Middle frontal gyrus (tissue), 1 donor: Measurements from ENCODE around the gene TSPAN33.
"Not testable (repeated sequence)": the region's sequence is repeated elsewhere in the genome, so short reads cannot be mapped to it uniquely, and the experiment has no call there.

Source experiments
- DNase-seq: peaks from one replicate; pipeline ENCODE4 v3.0.0-alpha.2; 2015; ENCODE audit warnings: low spot score; ENCODE audit errors: extremely low spot score

Gene TSPAN33, protein sequence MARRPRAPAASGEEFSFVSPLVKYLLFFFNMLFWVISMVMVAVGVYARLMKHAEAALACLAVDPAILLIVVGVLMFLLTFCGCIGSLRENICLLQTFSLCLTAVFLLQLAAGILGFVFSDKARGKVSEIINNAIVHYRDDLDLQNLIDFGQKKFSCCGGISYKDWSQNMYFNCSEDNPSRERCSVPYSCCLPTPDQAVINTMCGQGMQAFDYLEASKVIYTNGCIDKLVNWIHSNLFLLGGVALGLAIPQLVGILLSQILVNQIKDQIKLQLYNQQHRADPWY

DNA sequence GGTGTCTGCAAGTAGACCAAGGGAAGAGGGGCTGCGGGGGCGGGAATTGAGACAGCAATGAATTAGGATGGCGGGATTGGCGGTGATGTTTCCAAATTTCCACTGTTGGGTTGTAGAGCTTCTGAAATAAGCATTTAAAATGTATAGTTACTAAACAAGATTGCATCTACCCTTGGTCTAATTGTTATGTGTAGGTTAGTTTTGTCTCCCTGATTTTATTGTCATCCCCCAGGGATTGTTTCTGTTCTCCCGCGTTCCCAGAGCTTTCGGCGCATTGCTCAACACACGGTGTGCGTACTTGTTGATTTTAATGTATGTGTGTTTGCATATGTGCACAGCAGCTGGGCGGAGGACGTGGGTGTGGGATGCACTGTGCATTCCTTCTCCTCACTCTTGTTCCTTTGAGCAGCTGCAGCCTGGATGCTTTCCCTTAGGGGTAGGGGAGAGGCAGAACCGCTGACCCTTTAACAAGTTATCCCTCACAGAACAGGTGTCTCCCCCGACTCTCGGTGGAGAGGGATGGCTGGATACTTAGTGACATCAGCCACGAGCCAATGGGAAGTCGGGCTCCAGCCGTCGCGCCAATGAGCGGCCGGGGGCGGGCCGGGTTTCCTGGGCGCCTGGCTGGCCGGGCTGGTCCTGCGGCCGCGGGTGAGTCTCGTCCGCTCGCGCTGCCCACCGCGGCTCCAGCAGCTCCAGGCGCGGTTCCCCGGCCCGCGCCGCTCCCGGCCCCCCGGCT, at the start of gene TSPAN33:
Gene TSPAN33, plus strand, starts transcription at position 613 of the 739 bp plus-strand sequence. CDS start 274 bp downstream, outside the sequence.
- peak; percentile 76 for DNase-seq

DNA sequence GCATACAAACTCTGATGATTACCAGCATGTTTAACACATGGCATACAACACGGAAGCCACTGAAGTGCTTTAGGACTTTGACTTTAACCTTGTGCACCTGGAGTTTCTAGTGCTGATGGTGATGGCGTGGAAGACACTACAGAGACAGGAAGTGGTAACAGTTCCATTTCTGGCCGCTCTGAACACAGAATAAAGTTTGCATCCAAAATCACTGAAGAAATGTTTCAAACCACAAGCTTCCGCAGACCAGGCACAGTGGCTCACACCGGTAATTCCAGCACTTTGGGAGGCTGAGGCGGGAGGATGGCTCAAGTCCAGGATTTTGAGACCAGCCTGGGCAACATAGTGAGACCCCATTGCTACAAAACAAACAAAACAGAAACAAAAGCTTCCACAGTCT, 49.2 kb upstream of the TSPAN33 start:
- DNase-seq: no peak

DNA sequence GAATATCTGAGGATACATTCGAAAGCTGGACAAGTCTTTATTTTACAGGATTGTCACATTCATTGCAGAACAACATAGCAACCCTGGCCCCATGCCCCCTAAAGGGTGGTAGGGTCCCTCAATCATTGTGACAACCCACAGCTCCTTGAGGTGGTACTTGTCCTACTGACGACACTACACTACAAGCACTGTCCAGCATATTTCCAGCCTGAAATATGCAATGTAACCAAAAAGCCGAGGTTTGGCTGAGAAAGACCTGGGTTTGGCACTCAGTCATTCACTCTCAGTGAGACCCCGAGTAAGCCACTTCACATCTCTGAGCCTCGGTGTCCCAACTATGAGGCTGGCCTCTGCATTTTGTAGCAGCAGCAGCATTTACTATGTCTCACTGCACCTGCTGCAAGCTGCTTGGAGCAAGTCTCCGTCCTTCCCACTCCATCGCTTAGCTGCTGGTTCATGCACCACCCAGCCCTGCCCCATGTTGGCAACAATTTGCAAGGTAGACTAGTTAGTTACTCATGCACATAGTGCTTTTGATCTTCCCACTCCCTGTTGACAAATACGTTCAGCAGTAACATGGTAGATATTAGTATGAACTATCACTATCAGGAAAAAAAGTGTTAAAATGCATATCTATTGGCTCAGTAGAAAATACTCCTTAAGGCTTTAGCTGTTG, 46.0 kb upstream of the TSPAN33 start:
- no peak for DNase-seq

DNA sequence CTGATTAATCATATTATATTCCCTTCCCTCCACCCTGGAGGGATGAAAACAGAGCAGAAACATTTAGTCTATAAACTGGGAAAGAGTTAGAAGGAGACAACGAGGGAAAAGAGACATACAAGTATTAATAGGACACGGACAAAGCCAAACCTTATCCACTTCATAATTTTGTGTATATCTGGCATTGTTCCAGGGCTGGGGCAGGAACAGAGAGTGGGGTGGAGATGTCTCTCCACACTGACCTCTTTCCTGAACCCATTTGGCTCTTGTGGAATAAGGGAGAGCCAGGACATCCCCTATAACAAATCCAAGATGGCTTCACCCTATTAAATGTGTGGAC, 43.7 kb upstream of the TSPAN33 start:
- DNase-seq: no peak

DNA sequence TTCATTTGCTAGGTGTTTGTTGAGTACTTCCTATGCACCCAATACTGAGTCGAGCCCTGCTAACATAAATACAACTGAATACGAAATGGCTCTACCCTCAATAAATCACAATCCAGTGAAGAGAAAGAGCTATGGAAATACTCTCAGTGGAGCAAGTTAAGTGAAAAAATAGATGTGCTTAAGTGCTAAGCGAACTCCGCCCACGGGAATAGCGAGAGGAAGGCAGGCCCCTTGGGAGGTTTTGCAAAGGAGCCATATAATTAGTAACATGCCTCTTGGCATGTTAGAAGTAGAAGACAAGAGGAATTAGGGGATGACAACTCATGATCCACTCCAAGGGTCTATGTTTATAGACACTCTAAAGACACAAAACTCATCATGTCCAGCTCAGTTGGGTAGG, 42.8 kb upstream of the TSPAN33 start:
- DNase-seq: no peak

DNA sequence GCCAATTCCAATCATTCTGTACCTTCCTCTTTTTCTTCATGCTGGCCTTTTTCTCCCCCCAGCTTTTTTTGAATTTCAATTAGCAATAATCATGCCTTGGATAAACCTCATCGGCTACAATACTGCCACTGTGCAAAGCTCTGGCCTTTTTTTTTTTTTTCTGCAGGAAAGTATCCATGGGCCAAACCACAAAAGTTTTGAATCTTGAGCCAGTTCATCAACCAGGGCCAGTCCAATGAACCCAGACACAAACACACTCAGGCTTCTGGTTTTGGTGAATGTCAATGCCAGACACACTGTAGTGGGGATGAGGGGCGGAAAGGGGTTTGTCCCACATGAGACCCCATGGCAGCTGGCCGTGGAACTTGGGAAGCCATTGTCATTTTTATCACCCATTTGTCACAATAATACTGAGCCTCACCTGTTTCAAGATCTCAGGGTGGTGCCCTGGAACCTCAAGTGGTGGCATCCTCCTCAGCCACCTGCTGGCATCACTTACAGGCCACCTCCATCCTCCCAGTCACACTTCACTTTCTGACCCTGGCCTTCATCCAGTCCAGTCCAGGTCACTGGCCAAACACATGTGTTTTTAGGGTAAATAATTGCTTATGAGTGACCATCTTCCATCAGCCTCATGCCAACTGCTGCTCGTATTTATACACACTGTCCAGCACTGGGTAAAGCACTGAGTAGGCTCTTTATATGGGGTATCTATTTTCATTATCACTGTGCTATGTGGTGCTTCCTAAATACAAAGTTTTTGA, 40.8 kb upstream of the TSPAN33 start:
- DNase-seq: no peak

DNA sequence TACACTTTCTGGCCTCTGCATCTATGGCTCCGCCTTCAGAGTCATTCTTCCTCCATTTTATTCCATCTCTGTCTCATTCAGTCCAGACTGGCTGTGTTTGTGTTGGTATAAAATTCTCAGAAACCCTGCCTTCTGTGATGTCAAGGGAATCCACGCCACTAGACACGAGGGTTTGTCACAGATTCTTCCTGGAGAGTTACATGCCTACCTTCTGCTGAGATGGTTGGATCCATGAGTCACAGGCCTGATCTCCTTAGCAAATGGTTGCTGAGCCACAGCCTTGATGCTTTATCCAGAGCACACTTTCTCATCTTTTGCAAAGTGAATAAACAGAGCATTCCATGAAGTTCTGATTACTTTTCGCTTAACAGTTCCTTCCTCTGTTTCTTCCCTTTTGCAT, 35.9 kb upstream of the TSPAN33 start:
- DNase-seq: no peak

DNA sequence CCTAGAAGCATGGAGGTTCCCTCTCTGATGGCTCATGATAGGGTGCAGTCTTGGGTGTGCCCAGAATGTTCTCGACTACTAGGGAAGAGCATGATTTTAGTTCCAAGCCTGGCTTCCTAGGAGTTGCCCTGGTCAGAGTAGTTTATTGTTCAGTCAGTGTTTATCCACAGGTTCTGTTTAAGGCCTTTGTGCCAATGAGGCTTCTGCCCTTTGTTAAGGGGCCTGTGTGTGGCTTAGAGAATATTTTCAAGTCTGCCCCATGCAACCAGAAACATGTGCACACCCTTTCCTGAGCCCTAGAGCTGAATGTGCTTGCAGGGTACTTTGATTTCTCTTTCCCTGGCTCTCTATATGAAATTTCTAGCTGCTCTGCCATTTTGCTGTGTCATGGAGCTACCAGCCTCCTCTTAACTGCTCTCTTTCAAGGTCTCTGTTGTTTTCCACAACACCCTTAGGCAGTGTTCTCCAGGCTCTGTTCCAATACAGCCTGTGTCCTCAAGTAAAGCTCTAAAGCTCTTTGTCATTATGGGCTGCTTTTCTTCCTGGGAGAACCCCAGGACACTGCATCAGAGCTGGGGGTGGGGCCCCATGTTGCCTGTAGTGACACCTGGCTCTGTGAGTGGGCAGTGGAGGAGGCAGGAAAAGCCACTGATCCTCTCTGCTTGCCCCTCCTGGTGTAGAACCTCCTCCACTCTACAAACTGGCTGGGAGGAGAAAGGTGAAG, 34.1 kb upstream of the TSPAN33 start:
- DNase-seq: no peak

DNA sequence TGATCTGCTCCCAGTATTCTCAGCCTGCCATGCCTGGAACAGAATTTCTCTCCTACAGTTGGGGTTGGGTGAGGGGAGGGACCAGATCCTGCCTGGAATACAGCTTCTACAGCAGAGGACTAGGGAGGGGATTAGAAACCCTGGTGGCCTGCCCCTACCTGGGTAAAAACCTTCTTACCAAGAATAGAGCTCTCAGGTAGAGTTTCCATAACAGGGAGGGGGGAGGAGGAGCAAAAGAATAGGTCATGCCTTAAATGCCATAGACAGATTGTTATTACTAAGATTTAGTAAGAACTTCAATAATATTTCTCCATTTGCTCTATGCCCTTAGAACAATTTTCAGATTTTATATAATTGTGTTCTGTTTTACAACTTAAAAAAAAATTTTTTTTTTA, 33.5 kb upstream of the TSPAN33 start:
- DNase-seq: no peak

DNA sequence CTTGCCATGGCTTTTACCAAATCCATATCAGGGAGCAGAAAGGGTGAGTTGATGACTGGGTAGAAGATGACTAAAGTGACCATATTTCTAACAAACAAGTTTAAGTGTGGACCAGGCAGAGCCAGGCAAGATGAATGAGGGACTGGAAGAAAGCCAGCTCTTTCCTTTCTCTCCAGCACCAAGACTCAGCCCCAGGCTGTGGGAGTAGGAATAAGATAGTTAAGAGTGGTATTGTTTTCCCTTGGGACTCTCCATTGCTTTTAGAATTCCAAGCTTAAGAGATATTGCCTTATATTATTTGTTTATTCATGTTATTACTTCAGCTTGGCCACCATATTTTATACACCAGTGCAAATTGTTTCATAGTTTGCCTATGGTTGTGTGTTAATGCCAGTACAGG, 28.8 kb upstream of the TSPAN33 start:
- DNase-seq: no peak

DNA sequence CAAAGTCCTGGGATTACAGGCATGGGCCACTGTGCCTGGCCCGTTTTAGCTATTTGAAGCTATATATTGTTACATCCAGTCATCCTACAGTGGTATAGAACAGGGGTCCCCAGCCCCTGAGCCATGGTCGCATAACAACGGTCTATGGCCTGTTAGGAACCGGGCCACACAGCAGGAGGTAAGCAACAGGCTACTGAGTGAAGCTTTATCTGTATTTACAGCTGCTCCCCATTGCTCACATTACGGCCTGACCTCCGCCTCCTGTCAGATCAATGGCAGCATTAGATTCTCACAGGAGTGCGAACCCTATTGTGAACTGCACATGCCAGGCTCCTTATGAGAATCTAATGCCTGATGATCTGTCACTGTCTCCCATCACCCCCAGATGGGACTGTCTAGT, 26.3 kb upstream of the TSPAN33 start:
- no peak for DNase-seq

DNA sequence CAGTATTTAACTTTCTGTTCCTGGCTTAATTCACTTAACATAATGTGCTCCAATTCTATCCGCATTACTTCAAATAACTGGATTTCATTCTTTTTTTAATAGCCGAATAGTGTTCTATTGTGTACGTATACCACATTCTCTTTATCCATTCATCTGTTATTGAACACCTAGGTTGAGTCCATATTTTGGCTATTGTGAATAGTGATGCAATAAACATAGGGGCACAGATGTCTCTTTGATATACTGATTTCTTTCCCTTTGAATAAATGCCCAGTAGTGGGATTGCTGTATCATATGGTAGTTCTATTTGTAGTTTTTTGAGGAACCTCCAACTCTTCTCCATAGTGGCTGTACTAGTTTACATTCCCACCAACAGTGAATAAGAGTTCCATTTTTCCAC, 25.5 kb upstream of the TSPAN33 start:
- no peak for DNase-seq

DNA sequence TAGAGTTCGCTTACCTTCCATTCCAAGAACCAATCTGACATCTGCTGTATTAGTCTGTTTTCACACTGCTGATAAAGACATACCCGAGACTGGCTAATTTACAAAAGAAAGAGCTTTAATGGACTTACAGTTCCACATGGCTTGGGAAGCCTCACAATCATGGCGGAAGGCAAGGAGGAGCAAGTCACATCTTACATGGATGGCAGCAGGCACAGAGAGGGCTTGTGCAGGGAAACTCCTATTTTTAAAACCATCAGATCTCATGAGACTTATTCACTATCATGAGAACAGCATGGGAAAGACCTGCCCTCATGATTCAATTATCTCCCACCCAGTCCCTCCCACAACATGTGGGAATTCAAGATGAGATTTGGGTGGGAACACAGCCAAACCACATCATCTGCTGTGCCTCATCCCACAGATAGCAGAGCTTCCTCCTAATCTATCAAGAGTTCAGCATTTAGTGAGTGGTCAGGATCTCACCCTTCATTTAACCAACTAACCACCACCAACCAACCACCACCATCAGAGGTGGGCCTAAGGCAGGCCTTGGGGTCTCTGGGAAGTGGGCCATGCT, 22.9 kb upstream of the TSPAN33 start:
- not testable (repeated sequence) for DNase-seq

DNA sequence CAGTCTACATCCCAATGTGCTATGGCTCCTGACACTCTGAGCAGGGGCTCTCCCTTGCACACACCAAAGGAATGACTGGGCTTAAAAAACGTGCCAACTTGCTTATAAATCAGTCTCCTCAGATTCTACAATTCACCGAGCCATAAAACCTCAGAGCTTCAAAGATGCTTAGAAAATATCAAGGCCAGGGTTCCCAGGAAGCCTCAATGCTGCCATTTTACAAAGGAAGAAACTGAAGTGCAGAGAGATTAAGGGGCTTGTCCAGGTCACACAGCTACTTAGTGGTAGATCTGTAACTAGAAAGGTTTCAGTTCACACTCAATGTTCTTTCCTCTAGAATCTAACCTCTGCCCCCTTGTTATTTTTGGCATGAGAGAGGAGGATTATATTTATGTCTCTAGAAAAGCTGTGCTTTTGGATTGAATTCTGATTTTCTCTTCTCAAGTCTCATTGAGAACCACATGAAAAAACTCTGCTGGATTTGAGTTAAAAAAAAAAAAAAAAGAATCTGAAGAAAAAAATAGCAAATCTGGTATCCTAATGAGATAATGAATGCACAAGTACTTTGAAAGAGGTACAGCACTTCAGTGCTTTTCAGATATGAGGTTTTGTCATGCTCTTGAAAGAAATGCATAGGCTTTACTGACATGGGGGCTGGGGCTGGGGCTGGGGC, 22.3 kb upstream of the TSPAN33 start:
- DNase-seq: no peak

DNA sequence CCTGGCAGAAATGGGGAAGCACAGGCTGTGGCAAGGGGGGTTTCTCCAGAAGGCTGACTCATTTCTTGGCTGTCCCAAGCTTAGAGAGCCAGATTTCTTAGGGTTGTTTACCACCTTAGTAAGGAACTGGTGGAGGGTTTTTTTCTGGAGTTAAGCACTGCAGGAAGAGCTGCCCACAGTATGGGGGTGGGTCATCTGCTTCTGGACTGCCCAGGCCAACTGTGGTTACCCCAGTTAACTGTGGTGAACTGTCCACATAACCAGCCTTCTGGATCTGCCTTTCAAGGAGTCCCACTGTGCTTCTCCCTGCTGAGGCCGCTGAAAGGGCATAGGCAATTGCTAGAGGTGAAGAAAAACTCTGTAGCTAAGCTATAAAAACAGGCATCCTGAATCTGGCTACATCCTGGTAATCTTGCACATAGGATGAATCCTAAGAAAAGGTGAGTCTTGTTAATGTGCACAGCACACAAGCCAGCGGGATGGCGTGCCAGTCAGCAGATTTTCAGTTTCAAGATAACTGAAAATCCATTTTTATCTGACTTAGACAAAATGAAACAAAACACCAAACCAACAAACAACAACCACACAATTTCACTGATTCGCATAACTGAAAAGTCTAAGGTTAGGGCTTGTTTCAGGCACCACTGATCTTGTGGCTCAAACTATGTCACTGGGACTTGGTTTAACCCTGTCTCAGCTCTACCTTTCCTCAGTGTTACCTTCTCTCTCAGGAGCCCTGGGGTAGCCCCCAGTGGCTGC, 21.6 kb upstream of the TSPAN33 start:
- DNase-seq: no peak

DNA sequence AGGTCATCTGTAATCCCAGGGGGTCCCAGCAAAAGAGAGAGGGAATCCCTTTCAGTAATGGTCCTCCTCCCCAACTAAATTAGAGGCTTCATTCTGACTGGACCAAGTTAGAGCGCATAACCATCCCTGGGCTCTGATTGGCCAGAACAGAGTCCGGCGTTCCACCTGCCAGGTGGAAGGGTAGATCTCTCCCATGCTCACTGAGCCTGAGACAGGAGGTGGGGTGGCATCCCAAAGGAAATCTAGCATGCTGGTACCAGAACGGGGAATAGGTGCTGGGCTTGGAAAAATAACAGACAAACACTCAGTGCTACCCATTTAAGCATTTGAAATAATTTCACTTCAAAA, 21.0 kb upstream of the TSPAN33 start:
- DNase-seq: no peak

DNA sequence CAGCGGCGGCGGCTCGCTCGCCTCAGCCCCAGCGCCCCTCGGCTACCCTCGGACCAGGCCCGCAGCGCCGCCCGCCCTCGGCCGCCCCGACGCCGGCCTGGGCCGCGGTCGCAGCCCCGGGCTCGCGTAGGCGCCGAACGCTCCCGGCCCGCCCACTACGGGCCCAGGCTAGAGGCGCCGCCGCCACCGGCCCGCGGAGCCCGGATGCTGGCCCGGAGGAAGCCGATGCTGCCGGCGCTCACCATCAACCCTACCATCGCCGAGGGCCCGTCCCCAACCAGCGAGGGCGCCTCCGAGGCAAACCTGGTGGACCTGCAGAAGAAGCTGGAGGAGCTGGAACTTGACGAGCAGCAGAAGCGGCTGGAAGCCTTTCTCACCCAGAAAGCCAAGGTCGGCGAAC, 18.2 kb upstream of the TSPAN33 start:
- no peak for DNase-seq

DNA sequence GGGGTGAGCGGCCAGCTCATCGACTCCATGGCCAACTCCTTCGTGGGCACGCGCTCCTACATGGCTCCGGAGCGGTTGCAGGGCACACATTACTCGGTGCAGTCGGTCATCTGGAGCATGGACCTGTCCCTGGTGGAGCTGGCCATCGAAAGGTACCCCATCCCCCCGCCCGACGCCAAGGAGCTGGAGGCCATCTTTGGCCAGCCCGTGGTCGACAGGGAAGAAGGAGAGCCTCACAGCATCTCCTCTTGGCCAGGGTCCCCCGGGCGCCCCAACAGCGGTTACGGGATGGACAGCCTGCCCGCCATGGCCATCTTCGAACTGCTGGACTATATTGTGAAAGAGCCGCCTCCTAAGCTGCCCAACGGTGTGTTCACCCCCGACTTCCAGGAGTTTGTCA, 17.4 kb upstream of the TSPAN33 start:
- no peak for DNase-seq

DNA sequence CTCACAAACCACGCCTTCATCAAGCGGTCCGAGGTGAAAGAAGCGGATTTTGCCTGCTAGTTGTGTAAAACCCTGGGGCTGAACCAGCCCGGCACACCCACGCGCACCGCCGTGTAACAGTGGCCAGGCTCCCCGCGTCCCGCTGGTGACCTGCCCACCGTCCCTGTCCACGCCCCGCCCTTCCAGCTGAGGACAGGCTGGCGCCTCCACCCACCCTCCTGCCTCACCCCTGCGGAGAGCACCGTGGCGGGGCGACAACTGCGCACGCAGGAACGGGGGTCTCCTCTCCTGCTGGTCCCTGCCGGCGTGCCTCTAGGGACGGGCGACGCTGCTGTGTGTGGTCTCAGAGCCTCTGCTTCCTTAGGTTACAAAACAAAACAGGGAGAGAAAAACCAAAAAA, 16.9 kb upstream of the TSPAN33 start:
- DNase-seq: no peak
